HG03045 (cell line): ENCODE results near the gene SDR9C7.
"Not testable (repeated sequence)": the region's sequence is repeated elsewhere in the genome, so short reads cannot be mapped to it uniquely, and the experiment has no call there.

Experiments
- ATAC-seq: cut with Tn5 transposase; IDR thresholded peaks from one replicate; pipeline ENCODE4 v1.9.1; 2021; ENCODE audit warnings: mild to moderate bottlenecking, moderate library complexity; ENCODE audit not compliant: unreplicated experiment

SDR9C7 gene

GRCh38 chr12:56918139-56918538 is 16.1 kb downstream of the SDR9C7 start:
- not testable (repeated sequence) for ATAC-seq

DNA sequence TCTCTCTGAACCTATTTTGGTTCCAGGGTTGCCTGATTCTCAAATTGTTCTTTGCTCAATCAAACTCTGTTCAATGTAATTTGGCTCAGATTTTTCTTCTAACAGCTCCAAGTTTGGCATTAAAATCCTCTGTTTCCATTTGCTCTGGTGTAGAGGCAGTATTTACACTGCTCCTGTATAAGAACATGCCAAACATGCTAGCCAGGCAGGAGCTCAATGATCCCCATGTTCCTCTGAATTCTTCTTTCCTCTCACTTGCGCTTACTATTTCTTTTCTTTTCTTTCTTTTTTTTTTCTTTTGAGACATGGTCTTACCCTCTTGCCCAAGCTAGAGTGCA is 17.2 kb downstream of the SDR9C7 start:
- ATAC-seq = no peak

- ATAC-seq = no peak
These were observed 17.8 kb downstream of the SDR9C7 start for GRCh38 chr12:56916296-56916995.

- no peak for ATAC-seq
These were observed 19.5 kb downstream of the SDR9C7 start for GRCh38 chr12:56914724-56915123.

DNA sequence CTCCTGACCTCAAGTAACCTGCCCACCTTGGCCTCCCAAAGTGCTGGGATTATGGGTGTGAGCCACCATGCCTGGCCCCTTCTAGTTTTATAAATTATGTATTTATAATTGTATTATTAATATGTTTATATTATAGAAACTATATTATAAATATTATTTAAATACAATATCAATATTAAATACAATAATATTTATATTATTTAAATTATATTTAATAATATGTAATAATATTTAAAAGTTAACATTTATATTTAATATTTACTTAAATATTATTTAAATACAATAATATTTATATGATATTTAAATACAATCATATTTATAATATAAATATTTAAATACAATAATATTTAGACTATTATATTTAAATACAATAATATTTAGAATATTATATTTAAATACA is 20.0 kb downstream of the SDR9C7 start:
- ATAC-seq = no peak

GRCh38 chr12:56909403-56909802 is 24.8 kb downstream of the SDR9C7 start:
- not testable (repeated sequence) for ATAC-seq

DNA sequence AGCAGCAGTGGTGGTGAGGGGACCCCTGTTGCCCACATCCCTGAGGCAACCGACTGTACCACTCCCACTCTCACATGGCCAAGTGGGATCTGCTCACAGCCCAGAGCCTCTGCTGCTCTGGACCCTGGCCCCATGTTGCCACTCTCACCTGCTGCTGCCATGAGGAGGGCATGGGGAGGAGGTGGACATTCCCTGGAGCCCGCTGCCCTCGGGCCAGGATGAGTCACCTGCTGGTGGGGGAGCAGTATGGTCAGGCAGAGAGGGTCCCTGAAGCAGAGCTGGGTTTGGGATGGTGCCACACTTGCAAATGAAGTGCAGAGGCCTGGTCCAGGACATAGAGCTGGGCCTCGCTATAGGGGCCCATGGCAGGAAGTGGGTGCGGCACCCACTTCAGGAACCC is 26.1 kb downstream of the SDR9C7 start:
- no peak for ATAC-seq

GRCh38 chr12:56905852-56906251 is 28.4 kb downstream of the SDR9C7 start:
- ATAC-seq = no peak

GRCh38 chr12:56903374-56903773 is 30.8 kb downstream of the SDR9C7 start:
- no peak for ATAC-seq

GRCh38 chr12:56901313-56901712 is 32.9 kb downstream of the SDR9C7 start:
- not testable (repeated sequence) for ATAC-seq

- no peak for ATAC-seq
These were observed 33.6 kb downstream of the SDR9C7 start for GRCh38 chr12:56900583-56900982.

GRCh38 chr12:56898938-56899337 is 35.3 kb downstream of the SDR9C7 start:
- no peak for ATAC-seq

DNA sequence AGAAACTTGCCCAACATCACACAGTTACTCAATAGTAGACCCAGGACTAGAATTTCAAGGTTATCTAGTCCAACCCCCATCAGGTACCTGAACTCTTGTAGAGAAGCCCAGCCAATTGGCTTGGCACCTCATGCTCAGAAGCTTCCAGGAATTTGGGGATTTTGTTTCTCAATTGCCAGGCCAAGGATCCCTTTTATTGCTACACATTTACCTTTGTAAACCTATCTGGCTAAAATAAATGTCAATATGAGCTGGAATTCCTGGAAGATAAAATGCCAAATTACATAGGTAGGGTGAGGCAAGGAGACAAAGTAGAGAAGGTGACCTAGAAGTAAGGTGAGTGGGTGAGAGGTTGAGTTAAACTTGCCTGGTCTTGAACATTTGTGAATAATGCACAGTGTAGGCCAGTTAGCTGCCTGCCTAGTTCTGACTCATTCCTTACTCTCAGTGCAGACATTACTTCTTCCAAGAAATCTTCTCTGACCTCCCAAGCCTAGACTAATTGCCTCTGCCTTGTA is 36.3 kb downstream of the SDR9C7 start:
- ATAC-seq = no peak

- no peak for ATAC-seq
These were observed 38.1 kb downstream of the SDR9C7 start for GRCh38 chr12:56896082-56896481.

- no peak for ATAC-seq
These were observed 39.4 kb downstream of the SDR9C7 start for GRCh38 chr12:56894698-56895368.

DNA sequence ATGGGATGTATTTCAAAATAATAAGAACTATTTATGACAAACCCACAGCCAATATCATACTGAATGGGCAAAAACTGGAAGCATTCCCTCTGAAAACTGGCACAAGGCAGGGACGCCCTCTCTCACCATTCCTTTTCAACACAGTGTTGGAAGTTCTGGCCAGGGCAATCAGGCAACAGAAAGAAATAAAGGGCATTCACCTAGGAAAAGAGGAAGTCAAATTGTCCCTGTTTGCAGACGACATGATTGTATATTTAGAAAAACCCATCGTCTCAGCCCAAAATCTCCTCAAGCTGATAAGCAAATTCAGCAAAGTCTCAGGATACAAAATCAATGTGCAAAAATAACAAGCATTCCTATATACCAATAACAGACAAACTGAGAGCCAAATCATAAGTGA is 42.3 kb downstream of the SDR9C7 start:
- ATAC-seq = not testable (repeated sequence)

GRCh38 chr12:56886319-56886718 is 47.9 kb downstream of the SDR9C7 start:
- ATAC-seq = no peak

GRCh38 chr12:56885316-56885715 is 48.9 kb downstream of the SDR9C7 start:
- no peak for ATAC-seq

GRCh38 chr12:56884421-56884820 is 49.8 kb downstream of the SDR9C7 start:
- no peak for ATAC-seq

GRCh38 chr12:56882407-56882806 is 51.8 kb downstream of the SDR9C7 start:
- ATAC-seq = not testable (repeated sequence)

DNA sequence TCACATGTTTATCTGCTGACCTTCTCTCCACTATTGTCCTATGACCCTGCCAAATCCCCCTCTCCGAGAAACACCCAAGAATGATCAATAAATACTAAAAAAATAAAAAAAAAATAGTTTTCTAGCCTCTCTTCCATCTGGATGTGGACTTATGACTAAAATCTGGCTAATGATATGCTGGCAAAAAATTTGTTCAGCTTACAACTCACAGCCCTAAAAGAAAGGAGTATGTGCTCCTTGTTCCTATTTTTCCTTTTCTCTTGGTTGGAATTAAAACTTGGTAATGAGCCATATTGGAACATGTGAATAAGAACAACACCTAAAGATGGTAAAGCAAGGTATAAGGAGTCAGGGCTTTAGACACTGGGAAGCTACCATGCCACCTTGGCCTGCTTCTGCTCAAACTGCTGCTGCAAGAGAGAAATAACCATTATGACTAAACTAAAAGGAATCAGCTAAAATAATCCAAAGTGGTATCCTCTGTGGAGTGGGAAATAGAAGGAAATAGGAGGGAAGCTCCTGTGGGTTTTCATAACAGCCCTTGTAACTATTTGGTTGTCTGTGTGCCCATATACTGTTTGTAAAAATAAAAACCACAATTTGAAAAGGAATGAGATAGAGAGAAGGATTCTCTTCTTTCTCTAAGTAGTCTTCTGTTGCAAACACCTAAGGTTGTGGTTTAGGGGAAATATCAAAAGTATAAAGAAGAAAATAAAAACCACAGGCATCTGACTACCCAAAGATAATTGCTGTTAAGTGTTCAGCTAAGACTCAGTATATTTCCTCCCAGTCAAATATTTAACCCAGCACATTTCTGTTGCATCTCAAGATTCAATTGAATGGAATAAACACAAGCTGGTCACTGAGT is 53.8 kb downstream of the SDR9C7 start:
- no peak for ATAC-seq
